ENCODE results near the gene AMN.

The AMN gene

GRCh38 chr14:102966681-102967505, 44.4 kb downstream of the AMN start:
- DNase-seq (ENCODE audit: low read depth): no peak

- DNase-seq (ENCODE audit: low read depth): no peak
Observed at GRCh38 chr14:102967506-102967795, 45.0 kb downstream of the AMN start.

GRCh38 chr14:102968306-102968705, 45.8 kb downstream of the AMN start:
- no peak for DNase-seq (ENCODE audit: low read depth)

GRCh38 chr14:102969060-102969791, 46.8 kb downstream of the AMN start:
- no peak for DNase-seq (ENCODE audit: low read depth)

- no peak for DNase-seq (ENCODE audit: low read depth)
Observed at GRCh38 chr14:102969901-102970300, 47.4 kb downstream of the AMN start.

- no peak for DNase-seq (ENCODE audit: low read depth)
Observed at GRCh38 chr14:102970496-102970895, 48.0 kb downstream of the AMN start.

- DNase-seq (ENCODE audit: low read depth): no peak
Observed at GRCh38 chr14:102971314-102971713, 48.9 kb downstream of the AMN start.

- DNase-seq (ENCODE audit: low read depth): no peak
Observed at GRCh38 chr14:102971836-102972606, 49.6 kb downstream of the AMN start.

- DNase-seq (ENCODE audit: low read depth): no peak
Observed at GRCh38 chr14:102973706-102974285, 51.3 kb downstream of the AMN start.

GRCh38 chr14:102975662-102976061, 53.2 kb downstream of the AMN start:
- DNase-seq (ENCODE audit: low read depth): no peak

- no peak for DNase-seq (ENCODE audit: low read depth)
Observed at GRCh38 chr14:102977475-102977874, 55.0 kb downstream of the AMN start.

GRCh38 chr14:102979406-102979805, 56.9 kb downstream of the AMN start:
- DNase-seq (ENCODE audit: low read depth): no peak

GRCh38 chr14:102980409-102980810, 57.9 kb downstream of the AMN start:
- DNase-seq (ENCODE audit: low read depth): no peak

All from stimulated activated CD8-positive, alpha-beta memory T cell treated with anti-CD3 and anti-CD28 coated beads, Interleukin-4, amount 100 ng/mL, for 24 hours (primary cell).